Measurements from ENCODE around the gene NR5A1.

The NR5A1 gene

GRCh38 chr9:124498499-124499146, 8.6 kb downstream of the NR5A1 start:
- DNase-seq (ENCODE audit: low spot score): no peak

- DNase-seq (ENCODE audit: low spot score): no peak
Observed at GRCh38 chr9:124498040-124498439, 9.2 kb downstream of the NR5A1 start.

- DNase-seq (ENCODE audit: low spot score): no peak
Observed at GRCh38 chr9:124497441-124497840, 9.8 kb downstream of the NR5A1 start.

GRCh38 chr9:124496463-124496862, 10.7 kb downstream of the NR5A1 start:
- DNase-seq (ENCODE audit: low spot score): no peak

- DNase-seq (ENCODE audit: low spot score): no peak
Observed at GRCh38 chr9:124496075-124496449, 11.1 kb downstream of the NR5A1 start.

GRCh38 chr9:124495126-124496074, 11.8 kb downstream of the NR5A1 start:
- no peak for DNase-seq (ENCODE audit: low spot score)

- DNase-seq (ENCODE audit: low spot score): no peak
Observed at GRCh38 chr9:124493794-124494479, 13.3 kb downstream of the NR5A1 start.

GRCh38 chr9:124493218-124493617, 14.0 kb downstream of the NR5A1 start:
- DNase-seq (ENCODE audit: low spot score): no peak

GRCh38 chr9:124492818-124493217, 14.4 kb downstream of the NR5A1 start:
- DNase-seq (ENCODE audit: low spot score): no peak

GRCh38 chr9:124491049-124491975, 15.9 kb downstream of the NR5A1 start:
- no peak for DNase-seq (ENCODE audit: low spot score)

- DNase-seq (ENCODE audit: low spot score): no peak
Observed at GRCh38 chr9:124490004-124490403, 17.2 kb downstream of the NR5A1 start.

GRCh38 chr9:124489222-124489621, 18.0 kb downstream of the NR5A1 start:
- DNase-seq (ENCODE audit: low spot score): no peak

GRCh38 chr9:124488641-124489210, 18.5 kb downstream of the NR5A1 start:
- DNase-seq (ENCODE audit: low spot score): no peak

- DNase-seq (ENCODE audit: low spot score): no peak
Observed at GRCh38 chr9:124487260-124488182, 19.7 kb downstream of the NR5A1 start.

- DNase-seq (ENCODE audit: low spot score): no peak
Observed at GRCh38 chr9:124486778-124487259, 20.4 kb downstream of the NR5A1 start.

GRCh38 chr9:124485936-124486335, 21.3 kb downstream of the NR5A1 start:
- DNase-seq (ENCODE audit: low spot score): no peak

GRCh38 chr9:124485201-124485600, 22.0 kb downstream of the NR5A1 start:
- no peak for DNase-seq (ENCODE audit: low spot score)

- no peak for DNase-seq (ENCODE audit: low spot score)
Observed at GRCh38 chr9:124483481-124483880, 23.7 kb downstream of the NR5A1 start.

- DNase-seq (ENCODE audit: low spot score): no peak
Observed at GRCh38 chr9:124482431-124483031, 24.7 kb downstream of the NR5A1 start.

GRCh38 chr9:124481115-124481514, 26.1 kb downstream of the NR5A1 start:
- no peak for DNase-seq (ENCODE audit: low spot score)
